Measurements from ENCODE around the gene CDH18. TPM values are rescaled to one million over a fixed set of nuclear protein-coding genes. Genes with fewer than 3 reads are reported as not detected.

Gene CDH18
- polyA plus RNA-seq (ENCODE audit: low read depth in 6 of 6) = not detected

GRCh38 chr5:19987612-19988361, at the start of gene CDH18:
CDH18 (minus strand) TSS chr5:19988200; CDS start chr5:19838986, 149,214 bp downstream.
- Mint-ChIP-seq H3K9me3 (peaks cover 0 to 4% (median 1%) of the 10 kb centered on the region in 7 donors), H3K4me3 (no peak within 1 kb of the TSS), H3K4me1 (no peaks in the 10 kb centered on the region), H3K36me3 (no peaks in the 10 kb centered on the region), H3K27me3 (peaks cover 0 to 3% (median 0%) of the 10 kb centered on the region in 3 donors), H3K27ac (no peak within 1 kb of the TSS)
- ATAC-seq (ENCODE audit: low read depth in 2 of 2) (no peak), DNase-seq (no peak)

- ATAC-seq (ENCODE audit: low read depth in 2 of 2) = no peak
- no peaks in the 10 kb centered on the region for H3K27me3 Mint-ChIP-seq
Observed at GRCh38 chr5:20034717-20035116, 46.7 kb upstream of the CDH18 start.

GRCh38 chr5:20033881-20034280, 45.9 kb upstream of the CDH18 start:
- H3K27me3 Mint-ChIP-seq = no peaks in the 10 kb centered on the region
- peaks cover 0 to 12% (median 8%) of the 10 kb centered on the region in 7 donors for H3K9me3 Mint-ChIP-seq

More at GRCh38 chr5:20034717-20035116, 46.7 kb upstream of the CDH18 start:
- Mint-ChIP-seq H3K4me1 (no peaks in the 10 kb centered on the region), H3K36me3 (no peaks in the 10 kb centered on the region), H3K4me3 (no peak overlapping the region), H3K9me3 (peaks cover 0 to 15% (median 11%) of the 10 kb centered on the region in 7 donors), H3K27ac (no peak overlapping the region)
- no peak for DNase-seq

GRCh38 chr5:20032896-20033295, 44.9 kb upstream of the CDH18 start:
- no peaks in the 10 kb centered on the region for H3K4me1 Mint-ChIP-seq
- H3K36me3 Mint-ChIP-seq = no peaks in the 10 kb centered on the region
- no peak for ATAC-seq (ENCODE audit: low read depth in 2 of 2)
- no peaks in the 10 kb centered on the region for H3K27me3 Mint-ChIP-seq
- H3K9me3 Mint-ChIP-seq = peaks cover 0 to 10% (median 2%) of the 10 kb centered on the region in 7 donors
- H3K4me3 Mint-ChIP-seq = no peak overlapping the region
- no peak for DNase-seq
- no peak overlapping the region for H3K27ac Mint-ChIP-seq

More at GRCh38 chr5:20033881-20034280, 45.9 kb upstream of the CDH18 start:
- Mint-ChIP-seq H3K4me1 (no peaks in the 10 kb centered on the region), H3K36me3 (no peaks in the 10 kb centered on the region), H3K4me3 (no peak overlapping the region), H3K27ac (no peak overlapping the region)
- ATAC-seq (ENCODE audit: low read depth in 2 of 2) (no peak), DNase-seq (no peak)

GRCh38 chr5:20030125-20030524, 42.1 kb upstream of the CDH18 start:
- ATAC-seq (ENCODE audit: low read depth in 2 of 2) (no peak), DNase-seq (no peak)
- Mint-ChIP-seq H3K4me3 (no peak overlapping the region), H3K36me3 (no peaks in the 10 kb centered on the region), H3K27ac (no peak overlapping the region), H3K27me3 (no peaks in the 10 kb centered on the region), H3K4me1 (no peaks in the 10 kb centered on the region), H3K9me3 (peaks cover 0 to 4% (median 0%) of the 10 kb centered on the region in 7 donors)

GRCh38 chr5:20029266-20029665, 41.3 kb upstream of the CDH18 start:
- no peaks in the 10 kb centered on the region for H3K27me3 Mint-ChIP-seq
- DNase-seq (no peak), ATAC-seq (ENCODE audit: low read depth in 2 of 2) (no peak)
- H3K36me3 Mint-ChIP-seq = no peaks in the 10 kb centered on the region
- H3K27ac Mint-ChIP-seq = no peak overlapping the region
- H3K4me1 Mint-ChIP-seq = no peaks in the 10 kb centered on the region
- H3K9me3 Mint-ChIP-seq = peaks cover 0 to 4% (median 0%) of the 10 kb centered on the region in 7 donors
- H3K4me3 Mint-ChIP-seq = no peak overlapping the region

GRCh38 chr5:20028506-20028905, 40.5 kb upstream of the CDH18 start:
- no peak for ATAC-seq (ENCODE audit: low read depth in 2 of 2)
- no peak for DNase-seq
- Mint-ChIP-seq H3K27ac (no peak overlapping the region), H3K9me3 (no peaks in the 10 kb centered on the region), H3K27me3 (no peaks in the 10 kb centered on the region), H3K4me3 (no peak overlapping the region), H3K4me1 (no peaks in the 10 kb centered on the region), H3K36me3 (no peaks in the 10 kb centered on the region)

GRCh38 chr5:20023686-20024180, 35.7 kb upstream of the CDH18 start:
- H3K27me3 Mint-ChIP-seq = no peaks in the 10 kb centered on the region
- H3K27ac Mint-ChIP-seq = no peak overlapping the region
- H3K4me1 Mint-ChIP-seq = no peaks in the 10 kb centered on the region
- no peak overlapping the region for H3K4me3 Mint-ChIP-seq
- peaks cover 4 to 13% (median 10%) of the 10 kb centered on the region in 7 donors for H3K9me3 Mint-ChIP-seq
- H3K36me3 Mint-ChIP-seq = no peaks in the 10 kb centered on the region
- ATAC-seq (ENCODE audit: low read depth in 2 of 2) (no peak), DNase-seq (no peak)

- H3K9me3 Mint-ChIP-seq = peaks cover 4 to 23% (median 18%) of the 10 kb centered on the region in 7 donors
- no peak for ATAC-seq (ENCODE audit: low read depth in 2 of 2)
- H3K36me3 Mint-ChIP-seq = no peaks in the 10 kb centered on the region
- no peak overlapping the region for H3K27ac Mint-ChIP-seq
- H3K4me1 Mint-ChIP-seq = no peaks in the 10 kb centered on the region
- no peak for DNase-seq
- no peak overlapping the region for H3K4me3 Mint-ChIP-seq
- no peaks in the 10 kb centered on the region for H3K27me3 Mint-ChIP-seq
Observed at GRCh38 chr5:20020247-20020646, 32.2 kb upstream of the CDH18 start.

- no peaks in the 10 kb centered on the region for H3K36me3 Mint-ChIP-seq
- no peak for ATAC-seq (ENCODE audit: low read depth in 2 of 2)
- no peaks in the 10 kb centered on the region for H3K4me1 Mint-ChIP-seq
- peaks cover 4 to 23% (median 18%) of the 10 kb centered on the region in 7 donors for H3K9me3 Mint-ChIP-seq
- no peak for DNase-seq
- no peak overlapping the region for H3K4me3 Mint-ChIP-seq
- H3K27ac Mint-ChIP-seq = no peak overlapping the region
- H3K27me3 Mint-ChIP-seq = no peaks in the 10 kb centered on the region
Observed at GRCh38 chr5:20017021-20017420, 29.0 kb upstream of the CDH18 start.

- H3K27me3 Mint-ChIP-seq = no peaks in the 10 kb centered on the region
Observed at GRCh38 chr5:20000416-20000815, 12.4 kb upstream of the CDH18 start.

GRCh38 chr5:19988457-19988856, 457 bp upstream of the CDH18 start:
- no peak for ATAC-seq (ENCODE audit: low read depth in 2 of 2)
- Mint-ChIP-seq H3K4me3 (no peak overlapping the region), H3K27me3 (peaks cover 0 to 3% (median 0%) of the 10 kb centered on the region in 3 donors), H3K27ac (no peak overlapping the region), H3K36me3 (no peaks in the 10 kb centered on the region), H3K9me3 (peaks cover 0 to 4% (median 1%) of the 10 kb centered on the region in 7 donors), H3K4me1 (no peaks in the 10 kb centered on the region)
- no peak for DNase-seq

More at GRCh38 chr5:20000416-20000815, 12.4 kb upstream of the CDH18 start:
- H3K36me3 Mint-ChIP-seq = no peaks in the 10 kb centered on the region
- DNase-seq = no peak
- peaks cover 0 to 11% (median 2%) of the 10 kb centered on the region in 7 donors for H3K9me3 Mint-ChIP-seq
- no peak overlapping the region for H3K27ac Mint-ChIP-seq
- ATAC-seq (ENCODE audit: low read depth in 2 of 2) = no peak
- H3K4me1 Mint-ChIP-seq = no peaks in the 10 kb centered on the region
- H3K4me3 Mint-ChIP-seq = no peak overlapping the region

- no peaks in the 10 kb centered on the region for H3K4me1 Mint-ChIP-seq
Observed at GRCh38 chr5:19986806-19987205, 1.2 kb downstream of the CDH18 start.

GRCh38 chr5:19986031-19986619, 1.9 kb downstream of the CDH18 start:
- Mint-ChIP-seq H3K36me3 (no peaks in the 10 kb centered on the region), H3K27ac (no peak overlapping the region), H3K4me3 (no peak overlapping the region), H3K9me3 (peaks cover 0 to 5% (median 1%) of the 10 kb centered on the region in 7 donors), H3K4me1 (no peaks in the 10 kb centered on the region), H3K27me3 (peaks cover 0 to 3% (median 0%) of the 10 kb centered on the region in 3 donors)
- ATAC-seq (ENCODE audit: low read depth in 2 of 2) (no peak), DNase-seq (no peak)

More at GRCh38 chr5:19986806-19987205, 1.2 kb downstream of the CDH18 start:
- no peaks in the 10 kb centered on the region for H3K36me3 Mint-ChIP-seq
- H3K27ac Mint-ChIP-seq = no peak overlapping the region
- H3K4me3 Mint-ChIP-seq = no peak overlapping the region
- DNase-seq (no peak), ATAC-seq (ENCODE audit: low read depth in 2 of 2) (no peak)
- H3K9me3 Mint-ChIP-seq = peaks cover 0 to 4% (median 1%) of the 10 kb centered on the region in 7 donors
- peaks cover 0 to 3% (median 0%) of the 10 kb centered on the region in 3 donors for H3K27me3 Mint-ChIP-seq
